Lung (tissue), 12 donors: ENCODE data around the gene CDKL2. TPM values are rescaled to one million over a fixed set of nuclear protein-coding genes. Genes with fewer than 3 reads are reported as not detected.
"Not testable (repeated sequence)": the region's sequence is repeated elsewhere in the genome, so short reads cannot be mapped to it uniquely, and the experiment has no call there.

Experiments
- ATAC-seq: fragments of 200-7000 bp; cut with Tn5 transposase; one replicate; pipeline ENCODE4 v1.9.1; 2020; ENCODE audit warnings: moderate number of reproducible peaks; ENCODE audit not compliant: insufficient read depth, low FRiP score
- DNase-seq, 3 donors: peaks; one replicate each; pipeline ENCODE4 v3.0.0-alpha.2; 2013 to 2017
- H3K27ac ChIP-seq, 2 donors: one replicate each; pipeline ENCODE4 v1.5.1; 2013; ENCODE audit warnings: mild to moderate bottlenecking in 2 of 2, moderate library complexity in 2 of 2, control low read depth in 1 of 2, inconsistent platforms in 1 of 2, low read depth in 1 of 2, low read length in 1 of 2
- H3K27me3 ChIP-seq, 3 donors: one replicate each; pipeline ENCODE4 v1.5.1; 2013; ENCODE audit warnings: low read length in 2 of 3; ENCODE audit not compliant: control insufficient read depth in 3 of 3, insufficient read depth in 3 of 3
- H3K36me3 ChIP-seq, 4 donors: one replicate each; pipeline ENCODE4 v1.5.1; 2013; ENCODE audit warnings: low read length in 4 of 4, mild to moderate bottlenecking in 1 of 4, moderate library complexity in 1 of 4; ENCODE audit not compliant: control insufficient read depth in 4 of 4, insufficient read depth in 4 of 4
- H3K4me1 ChIP-seq, 5 donors: one replicate each; pipeline ENCODE4 v1.5.1; 2013; ENCODE audit warnings: low read length in 5 of 5, mild to moderate bottlenecking in 2 of 5, moderate library complexity in 1 of 5; ENCODE audit not compliant: control insufficient read depth in 5 of 5, insufficient read depth in 5 of 5
- H3K4me3 ChIP-seq: one replicate; pipeline ENCODE4 v1.5.1; 2013; ENCODE audit warnings: mild to moderate bottlenecking, control low read depth, moderate library complexity
- H3K9ac ChIP-seq, 2 donors: one replicate each; pipeline ENCODE4 v1.5.1; 2013; ENCODE audit warnings: low read length in 2 of 2, control low read depth in 1 of 2; ENCODE audit not compliant: insufficient read depth in 1 of 2
- H3K9me3 ChIP-seq, 4 donors: one replicate each; pipeline ENCODE4 v1.5.1; 2013; ENCODE audit warnings: low read length in 3 of 4, mild to moderate bottlenecking in 1 of 4, moderate library complexity in 1 of 4; ENCODE audit not compliant: control insufficient read depth in 4 of 4, insufficient read depth in 3 of 4
- WGBS, 2 donors: extraction: QIAGEN DNeasy Blood & Tissue Kit; methylation state at CpG; one replicate each; pipeline ENCODE4 v1.1.7; 2013; 5-methylcytosine and 5-hydroxymethylcytosine counted together
- polyA plus RNA-seq, 2 donors: library from polyadenylated mRNA; stranded (reverse); fragments of 200-250 nt; gene quantifications; one replicate each; pipeline ENCODE4 v1.2.1, GENCODE V29; 2013
- total RNA-seq, 2 donors: library from RNA; depleted of rRNA in 1 of 2; stranded (reverse); fragments of >200 nt in 1 of 2; gene quantifications; one replicate each; pipeline ENCODE4 v1.2.1, GENCODE V29; 2014 to 2021
- TF ChIP-seq, protein P1 (sequence below): IDR thresholded peaks from 2 replicates; pipeline ENCODE4 v1.5.1; 2012; ENCODE audit warnings: mild to moderate bottlenecking; ENCODE audit errors: control extremely low read depth, extremely low read depth
- donor health status: control.
- donor health status: control.
- donor health status: Bipolar disorder and iron deficiency.
- donor health status: healthy.
- donor health status: DM: yes; HTN: yes; CAD: no.

Gene CDKL2
- total and polyA plus RNA-seq, 4 donors, result 2.7 to 16.3 (median 9.6) TPM

- Histone ChIP-seq H3K9ac (no peak overlapping the region), H3K4me1 (peaks cover 0 to 16% (median 5%) of the 10 kb centered on the region in 5 donors), H3K36me3 (peaks cover 0 to 2% (median under 1%) of the 10 kb centered on the region in 4 donors), H3K27me3 (no peaks in the 10 kb centered on the region), H3K9me3 (no peaks in the 10 kb centered on the region), H3K27ac (no peak overlapping the region), H3K4me3 (no peak overlapping the region)
- no peak for ATAC-seq
- TF ChIP-seq, protein P1, sequence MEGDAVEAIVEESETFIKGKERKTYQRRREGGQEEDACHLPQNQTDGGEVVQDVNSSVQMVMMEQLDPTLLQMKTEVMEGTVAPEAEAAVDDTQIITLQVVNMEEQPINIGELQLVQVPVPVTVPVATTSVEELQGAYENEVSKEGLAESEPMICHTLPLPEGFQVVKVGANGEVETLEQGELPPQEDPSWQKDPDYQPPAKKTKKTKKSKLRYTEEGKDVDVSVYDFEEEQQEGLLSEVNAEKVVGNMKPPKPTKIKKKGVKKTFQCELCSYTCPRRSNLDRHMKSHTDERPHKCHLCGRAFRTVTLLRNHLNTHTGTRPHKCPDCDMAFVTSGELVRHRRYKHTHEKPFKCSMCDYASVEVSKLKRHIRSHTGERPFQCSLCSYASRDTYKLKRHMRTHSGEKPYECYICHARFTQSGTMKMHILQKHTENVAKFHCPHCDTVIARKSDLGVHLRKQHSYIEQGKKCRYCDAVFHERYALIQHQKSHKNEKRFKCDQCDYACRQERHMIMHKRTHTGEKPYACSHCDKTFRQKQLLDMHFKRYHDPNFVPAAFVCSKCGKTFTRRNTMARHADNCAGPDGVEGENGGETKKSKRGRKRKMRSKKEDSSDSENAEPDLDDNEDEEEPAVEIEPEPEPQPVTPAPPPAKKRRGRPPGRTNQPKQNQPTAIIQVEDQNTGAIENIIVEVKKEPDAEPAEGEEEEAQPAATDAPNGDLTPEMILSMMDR, result no peak
- no peak for DNase-seq
- 79 to 83% methylated on average over 4 of the region's 4 CpGs for WGBS, 2 donors
These were observed 36.0 kb upstream of the CDKL2 start for GRCh38 chr4:75666299-75666698.

GRCh38 chr4:75664604-75665003 lies 34.3 kb upstream of the CDKL2 start:
- not testable (repeated sequence) for ATAC-seq, H3K9me3 ChIP-seq, DNase-seq, H3K27ac ChIP-seq, H3K4me1 ChIP-seq, H3K27me3 ChIP-seq, H3K9ac ChIP-seq, H3K4me3 ChIP-seq, H3K36me3 ChIP-seq
- 98 to 99% methylated on average over 3 of the region's 3 CpGs for WGBS, 2 donors

DNA sequence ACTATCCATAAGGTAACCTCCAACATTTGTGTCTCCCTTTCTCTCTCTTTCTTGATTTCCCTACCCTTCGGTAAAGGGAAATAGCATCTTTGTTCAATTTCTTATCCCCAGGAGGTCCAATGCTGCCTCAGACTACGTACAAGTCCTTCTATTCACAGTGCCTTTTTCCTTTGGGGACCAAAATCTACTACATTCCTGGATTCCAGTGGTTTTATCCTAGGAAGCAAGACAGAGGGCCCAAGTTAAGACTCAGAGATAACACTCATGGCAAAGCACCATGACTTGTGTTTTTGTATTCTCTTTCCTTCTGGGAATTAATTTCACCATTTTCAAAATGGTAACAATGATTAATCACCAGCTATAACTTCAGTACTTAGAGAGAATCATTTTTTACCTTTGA lies 32.3 kb upstream of the CDKL2 start:
- WGBS, 2 donors, result 94 to 97% methylated on average over 2 of the region's 2 CpGs
- Histone ChIP-seq H3K27ac (no peak overlapping the region), H3K4me3 (no peak overlapping the region), H3K4me1 (peaks cover 0 to 5% (median 0%) of the 10 kb centered on the region in 5 donors), H3K27me3 (no peaks in the 10 kb centered on the region), H3K9ac (no peak overlapping the region), H3K9me3 (no peaks in the 10 kb centered on the region), H3K36me3 (peaks cover 4 to 12% (median 10%) of the 10 kb centered on the region in 4 donors)
- no peak for ATAC-seq
- DNase-seq, result no peak
- TF ChIP-seq, protein P1, result no peak

GRCh38 chr4:75660491-75660890 lies 30.2 kb upstream of the CDKL2 start:
- H3K9ac ChIP-seq, result no peak overlapping the region
- no peak overlapping the region for H3K27ac ChIP-seq

More at GRCh38 chr4:75660491-75660890, 30.2 kb upstream of the CDKL2 start:
- 91 to 92% methylated on average over 2 of the region's 2 CpGs for WGBS, 2 donors
- TF ChIP-seq, protein P1, result no peak
- no peak for ATAC-seq
- Histone ChIP-seq H3K4me1 (peaks cover 0 to 4% (median 0%) of the 10 kb centered on the region in 5 donors), H3K36me3 (peaks cover 4 to 25% (median 14%) of the 10 kb centered on the region in 4 donors), H3K9me3 (no peaks in the 10 kb centered on the region), H3K27me3 (no peaks in the 10 kb centered on the region), H3K4me3 (no peak overlapping the region)
- no peak for DNase-seq
